NT2/D1 (cell line): ENCODE measurements around the gene TUBGCP2.

Experiments used
- DNase-seq: peaks from one replicate; pipeline ENCODE4 v3.0.0-alpha.2; 2011; ENCODE audit warnings: low read depth, low spot score
- H3K27me3 ChIP-seq: 2 replicates; pipeline ENCODE4 v1.6.0; 2011; ENCODE audit warnings: mild to moderate bottlenecking; ENCODE audit not compliant: insufficient read length, insufficient read depth
- H3K36me3 ChIP-seq: 2 replicates; pipeline ENCODE4 v1.6.1; 2011; ENCODE audit warnings: mild to moderate bottlenecking, low read length, mixed read lengths; ENCODE audit not compliant: insufficient read depth, insufficient read length
- H3K4me1 ChIP-seq: 2 replicates; pipeline ENCODE4 v1.5.1; 2011; ENCODE audit not compliant: insufficient read depth, insufficient read length
- H3K4me3 ChIP-seq: 2 replicates; pipeline ENCODE4 v1.5.1; 2011; ENCODE audit warnings: low read depth; ENCODE audit not compliant: insufficient read length
- H3K9ac ChIP-seq: 2 replicates; pipeline ENCODE4 v1.6.0; 2011; ENCODE audit warnings: low read depth; ENCODE audit not compliant: insufficient read length
- H3K9me3 ChIP-seq: 2 replicates; pipeline ENCODE4 v1.5.1; 2011; ENCODE audit warnings: mild to moderate bottlenecking, low read length; ENCODE audit not compliant: insufficient read depth
- SUZ12 ChIP-seq: IDR thresholded peaks from 2 replicates; pipeline ENCODE4 v1.6.1; 2011; ENCODE audit not compliant: insufficient read length, insufficient read depth; ENCODE audit errors: extremely low read depth
- YY1 ChIP-seq: IDR thresholded peaks from 2 replicates; pipeline ENCODE4 v1.6.1; 2011; ENCODE audit not compliant: insufficient read length, insufficient read depth
- ZNF274 ChIP-seq: IDR thresholded peaks from 2 replicates; pipeline ENCODE4 v1.6.1; 2011; ENCODE audit warnings: mild to moderate bottlenecking, low read depth, low read length

The TUBGCP2 gene

GRCh38 chr10:133230387-133231195 is 78.1 kb downstream of the TUBGCP2 start:
- TF ChIP-seq YY1, result no peak
- peak; percentile 41 for TF ChIP-seq SUZ12
- TF ChIP-seq ZNF274, result no peak
- no peak for DNase-seq
- peaks cover 8% of the 10 kb centered on the region for H3K4me1 ChIP-seq
- peaks cover 73% of the 10 kb centered on the region for H3K27me3 ChIP-seq
- H3K36me3 ChIP-seq, result no peaks in the 10 kb centered on the region
- H3K9ac ChIP-seq, result peak overlapping the region; percentile 61
- peak overlapping the region; percentile 49 for H3K4me3 ChIP-seq
- H3K9me3 ChIP-seq, result peaks cover 7% of the 10 kb centered on the region; the same call in 1 of the 2 replicates

DNA sequence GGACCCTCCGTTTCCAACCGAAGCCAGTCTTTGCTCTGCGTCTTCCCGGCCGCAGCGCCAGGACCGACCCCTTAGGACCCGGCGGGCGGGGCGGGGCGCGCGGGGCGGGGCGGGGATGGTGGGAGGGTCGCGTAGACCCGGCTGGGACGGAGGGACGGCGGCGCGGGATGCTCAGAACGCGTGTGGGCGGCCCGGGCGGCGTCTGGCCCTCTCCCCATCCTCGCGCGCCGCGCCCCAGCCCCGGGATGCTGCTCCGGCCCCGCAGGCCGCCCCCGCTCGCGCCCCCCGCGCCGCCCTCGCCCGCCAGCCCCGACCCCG is 78.7 kb downstream of the TUBGCP2 start, which contains the start of gene UTF1:
Gene UTF1, plus strand, starts transcription at position 174 of the 318 bp plus-strand sequence. Its CDS starts 72 bp downstream, at position 246.
- H3K36me3 ChIP-seq, result no peaks in the 10 kb centered on the region
- DNase-seq, result no peak
- H3K4me3 ChIP-seq, result peak within 1 kb of the TSS; percentile 49
- TF ChIP-seq ZNF274 (no peak), YY1 (no peak), SUZ12 (no peak)
- peaks cover 7% of the 10 kb centered on the region; the same call in 1 of the 2 replicates for H3K9me3 ChIP-seq
- H3K9ac ChIP-seq, result peak within 1 kb of the TSS; percentile 61
- peaks cover 67% of the 10 kb centered on the region for H3K27me3 ChIP-seq
- peaks cover 8% of the 10 kb centered on the region for H3K4me1 ChIP-seq

DNA sequence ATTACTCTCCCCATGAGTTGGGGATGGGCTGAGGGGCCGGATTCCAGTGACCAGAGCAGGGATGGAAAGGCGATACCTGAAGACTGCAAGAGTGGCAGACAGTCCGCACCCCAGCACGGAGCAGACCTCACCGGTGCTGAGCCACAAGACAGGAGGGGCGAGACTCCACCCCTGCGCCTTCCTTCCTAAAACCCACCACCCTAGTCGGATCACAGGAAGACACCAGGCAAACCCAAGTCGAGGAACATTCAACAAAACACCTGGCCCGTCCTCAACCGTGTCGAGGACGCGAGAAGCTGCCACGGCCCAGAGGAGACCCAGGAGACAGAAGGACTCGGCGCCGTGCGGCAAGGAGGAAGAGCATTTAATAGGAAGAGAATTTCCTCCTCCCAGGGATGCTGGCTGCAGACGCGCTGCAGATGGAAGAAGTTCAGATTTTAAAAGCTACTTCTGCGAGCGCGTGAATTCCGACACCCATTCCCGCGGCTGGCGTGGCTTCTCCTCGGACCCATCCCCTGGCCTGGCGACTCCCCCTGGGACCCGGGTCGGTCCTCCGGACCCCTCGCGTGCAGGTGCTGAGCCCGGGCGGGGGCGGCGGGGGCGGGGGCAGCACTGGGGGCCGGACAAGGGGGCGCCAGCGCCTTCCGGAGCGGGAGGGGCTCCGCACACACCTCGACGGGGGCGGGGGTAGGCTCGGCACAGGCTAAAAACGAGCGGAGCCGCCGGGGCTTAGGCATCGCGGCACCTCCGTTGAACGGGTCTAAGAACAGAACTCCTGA is 79.2 kb downstream of the TUBGCP2 start:
- Histone ChIP-seq H3K9ac (no peak overlapping the region), H3K4me3 (no peak overlapping the region), H3K36me3 (no peaks in the 10 kb centered on the region), H3K9me3 (peaks cover 7% of the 10 kb centered on the region; the same call in 1 of the 2 replicates), H3K27me3 (peaks cover 64% of the 10 kb centered on the region), H3K4me1 (peaks cover 12% of the 10 kb centered on the region)
- TF ChIP-seq YY1 (no peak), ZNF274 (no peak), SUZ12 (no peak)
- DNase-seq, result no peak
